Transverse colon (tissue), 4 donors: ENCODE measurements around the gene ERVMER34-1.

ENCODE experiments used
- CTCF ChIP-seq, 5 experiments: fragments of 200-600 bp in 3 of 5; fragments of 450-650 bp in 2 of 5; sonication (generic) in 3 of 5; IDR thresholded peaks; 1 replicate in 2 of 5; 2 replicates in 3 of 5; pipeline ENCODE4 v1.5.1; 2016 to 2017; ENCODE audit warnings: antibody characterized with exemption in 5 of 5, inconsistent platforms in 3 of 5, mild to moderate bottlenecking in 2 of 5, moderate library complexity in 1 of 5
- EP300 ChIP-seq: sonication (generic); formaldehyde crosslinking; IDR thresholded peaks from one replicate; pipeline ENCODE4 v1.6.1; 2017; ENCODE audit warnings: antibody characterized with exemption, low read depth
- POLR2AphosphoS5 ChIP-seq, 3 donors: sonication (generic); formaldehyde crosslinking; IDR thresholded peaks; one replicate each; pipeline ENCODE4 v1.6.1; 2016; ENCODE audit warnings: antibody characterized with exemption in 3 of 3

- TF ChIP-seq CTCF (IDR thresholded peaks at IDR 0.05) = no peak
- TF ChIP-seq POLR2AphosphoS5 (IDR thresholded peaks at IDR 0.05) = no peak
- TF ChIP-seq EP300 = no peak
Measured at GRCh38 chr4:52744588-52744987, 6.6 kb downstream of the ERVMER34-1 start.
